HepG2 (cell line): ENCODE data around the gene MRRF. TPM values are rescaled to one million over a fixed set of nuclear protein-coding genes. Genes with fewer than 3 reads are reported as not detected.

ENCODE experiments used
- ARHGAP35 ChIP-seq: sonication (generic); formaldehyde crosslinking; IDR thresholded peaks from 2 replicates; pipeline ENCODE4 v1.9.0; 2022; ENCODE audit warnings: mild to moderate bottlenecking, inconsistent platforms, moderate library complexity, missing genetic modification reagents, borderline replicate concordance
- DNMT1 ChIP-seq: sonication (generic); formaldehyde crosslinking; IDR thresholded peaks from 2 replicates; pipeline ENCODE4 v1.5.1; 2020; ENCODE audit warnings: mild to moderate bottlenecking, missing genetic modification reagents
- DR1 ChIP-seq: sonication (generic); formaldehyde crosslinking; IDR thresholded peaks from 2 replicates; pipeline ENCODE4 v1.8.0; 2021; ENCODE audit warnings: mild to moderate bottlenecking, missing genetic modification reagents, inconsistent platforms
- EHMT2 ChIP-seq: fragments of 200-600 bp; sonication (generic); IDR thresholded peaks from 2 replicates; pipeline ENCODE4 v1.7.0; 2017; ENCODE audit warnings: antibody characterized with exemption, low read depth, low read length, borderline replicate concordance
- IKZF4 ChIP-seq: sonication (generic); formaldehyde crosslinking; IDR thresholded peaks from 2 replicates; pipeline ENCODE4 v1.5.1; 2020; ENCODE audit warnings: borderline replicate concordance, mild to moderate bottlenecking, low read depth, missing genetic modification reagents; ENCODE audit errors: not compliant biosample characterization
- SP4 ChIP-seq: sonication (generic); formaldehyde crosslinking; IDR thresholded peaks from 2 replicates; pipeline ENCODE4 v1.8.1; 2023; ENCODE audit warnings: mild to moderate bottlenecking, missing genetic modification reagents
- ZFY ChIP-seq: sonication (generic); formaldehyde crosslinking; IDR thresholded peaks from 2 replicates; pipeline ENCODE4 v1.4.0; 2020; ENCODE audit warnings: missing genetic modification reagents
- ZNF20 ChIP-seq: sonication (generic); formaldehyde crosslinking; IDR thresholded peaks from 2 replicates; pipeline ENCODE4 v1.4.0; 2020; ENCODE audit warnings: mild to moderate bottlenecking, moderate library complexity, missing genetic modification reagents
- ZNF343 ChIP-seq: sonication (generic); formaldehyde crosslinking; IDR thresholded peaks from 2 replicates; pipeline ENCODE4 v1.4.0; 2020; ENCODE audit warnings: mild to moderate bottlenecking, missing genetic modification reagents
- ZNF556 ChIP-seq: sonication (generic); formaldehyde crosslinking; IDR thresholded peaks from 2 replicates; pipeline ENCODE4 v1.4.0; 2020; ENCODE audit warnings: mild to moderate bottlenecking, missing genetic modification reagents, borderline replicate concordance
- ZNF616 ChIP-seq: sonication (generic); formaldehyde crosslinking; IDR thresholded peaks from 2 replicates; pipeline ENCODE4 v1.5.0; 2020; ENCODE audit warnings: low read depth, mild to moderate bottlenecking, missing genetic modification reagents
- ZNF766 ChIP-seq: sonication (generic); formaldehyde crosslinking; IDR thresholded peaks from 2 replicates; pipeline ENCODE4 v1.5.0; 2020; ENCODE audit warnings: missing genetic modification reagents, borderline replicate concordance
- ZNF781 ChIP-seq: sonication (generic); formaldehyde crosslinking; IDR thresholded peaks from 2 replicates; pipeline ENCODE4 v1.5.1; 2020; ENCODE audit warnings: borderline replicate concordance, mild to moderate bottlenecking, missing genetic modification reagents; ENCODE audit errors: not compliant biosample characterization
- polyA plus RNA-seq, 8 experiments: library from polyadenylated mRNA; depleted of rRNA in 3 of 8; stranded (reverse) in 7 of 8; unstranded in 1 of 8; fragments of >200 nt; fragmentation: Illumina TruSeq in 4 of 8; extraction: Trizol in 4 of 8; gene quantifications; 2 replicates each; pipeline versions ENCODE4 v1.2.1 to v1.2.3, GENCODE V29; 2011 to 2016; ENCODE audit warnings: low read depth in 4 of 8, missing spikeins in 1 of 8, mixed read lengths in 1 of 8; ENCODE audit not compliant: insufficient read depth in 1 of 8
- total RNA-seq, 5 experiments: library from RNA; depleted of rRNA; stranded (reverse); fragments of >200 nt; fragmentation: Illumina TruSeq; extraction: Trizol; gene quantifications; 2 replicates each; pipeline ENCODE4 v1.2.3, GENCODE V29; 2016; ENCODE audit warnings: low read depth in 1 of 5
- TF ChIP-seq, protein P1 (sequence below): sonication (generic); formaldehyde crosslinking; IDR thresholded peaks from 2 replicates; pipeline ENCODE4 v1.4.0; 2020; ENCODE audit warnings: missing genetic modification reagents
- TF ChIP-seq, protein P2 (sequence below): sonication (generic); formaldehyde crosslinking; IDR thresholded peaks from 2 replicates; pipeline ENCODE4 v1.4.0; 2020; ENCODE audit warnings: mild to moderate bottlenecking, missing genetic modification reagents, borderline replicate concordance
- TF ChIP-seq, protein P3 (sequence below): sonication (generic); formaldehyde crosslinking; IDR thresholded peaks from 2 replicates; pipeline ENCODE4 v1.5.0; 2020; ENCODE audit warnings: mild to moderate bottlenecking, missing genetic modification reagents, moderate library complexity
- TF ChIP-seq, protein P4 (sequence below): IDR thresholded peaks from 2 replicates; pipeline ENCODE4 v1.6.1; 2016
- TF ChIP-seq, protein P5 (sequence below): sonication (generic); formaldehyde crosslinking; IDR thresholded peaks from 2 replicates; pipeline ENCODE4 v1.4.0; 2020; ENCODE audit warnings: missing genetic modification reagents

Gene MRRF
- total and polyA plus RNA-seq, 2 of the 13 experiments (the other 11 are each of a cell fraction or from before 2014, with no cell fraction given) = 37.3 to 44.3 TPM

DNA sequence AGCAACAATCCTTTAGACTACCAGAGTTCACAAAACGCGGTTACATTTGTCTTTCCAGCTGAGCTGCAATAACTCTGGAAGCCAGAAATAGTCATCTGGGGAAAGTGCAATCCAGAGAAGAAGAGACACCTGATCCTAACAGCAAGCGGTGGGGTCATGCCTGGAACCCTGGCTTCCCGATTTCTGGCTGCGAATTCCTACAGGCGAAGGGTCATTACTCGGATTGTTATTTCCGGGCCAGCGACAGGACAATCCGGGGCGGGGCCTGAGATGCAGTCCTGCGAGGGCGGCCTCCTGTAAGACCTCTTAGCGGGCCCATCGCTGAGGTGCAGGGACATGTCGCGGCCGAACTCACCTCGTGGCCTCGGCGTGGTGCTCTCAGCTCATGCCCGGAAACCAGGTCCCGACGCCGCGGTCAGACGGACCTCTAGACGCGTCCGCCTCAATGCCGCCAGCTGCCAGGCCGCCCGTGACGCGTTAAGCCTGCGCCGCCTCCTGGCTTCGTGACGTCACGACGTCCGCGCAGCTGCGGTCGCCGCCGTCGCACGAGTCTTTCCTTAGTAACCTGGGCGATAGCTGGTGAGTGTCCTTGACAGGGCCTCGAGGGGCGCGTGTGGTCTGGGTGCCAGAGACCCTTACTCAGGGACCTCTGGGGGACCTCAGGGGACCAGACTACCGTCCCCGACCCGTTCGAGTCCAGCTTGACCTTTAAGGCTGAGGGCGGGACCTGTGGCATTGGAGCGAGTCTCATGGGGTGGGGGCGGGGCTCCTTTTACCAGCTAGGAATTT, at the start of gene MRRF, which contains the start of gene RBM18 (continued):
- TF ChIP-seq SP4 (CRISPR knock-in tag) = peak; percentile 90
- TF ChIP-seq, protein P1, sequence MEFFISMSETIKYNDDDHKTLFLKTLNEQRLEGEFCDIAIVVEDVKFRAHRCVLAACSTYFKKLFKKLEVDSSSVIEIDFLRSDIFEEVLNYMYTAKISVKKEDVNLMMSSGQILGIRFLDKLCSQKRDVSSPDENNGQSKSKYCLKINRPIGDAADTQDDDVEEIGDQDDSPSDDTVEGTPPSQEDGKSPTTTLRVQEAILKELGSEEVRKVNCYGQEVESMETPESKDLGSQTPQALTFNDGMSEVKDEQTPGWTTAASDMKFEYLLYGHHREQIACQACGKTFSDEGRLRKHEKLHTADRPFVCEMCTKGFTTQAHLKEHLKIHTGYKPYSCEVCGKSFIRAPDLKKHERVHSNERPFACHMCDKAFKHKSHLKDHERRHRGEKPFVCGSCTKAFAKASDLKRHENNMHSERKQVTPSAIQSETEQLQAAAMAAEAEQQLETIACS (CRISPR knock-in tag) = no peak
- TF ChIP-seq ZNF781 (CRISPR knock-in tag) = peak; percentile 95
- TF ChIP-seq ZFY (CRISPR knock-in tag) = peak; percentile 97
- peak; percentile 93 for TF ChIP-seq ZNF616 (CRISPR knock-in tag)
- peak; percentile 96 for TF ChIP-seq IKZF4 (CRISPR knock-in tag)
- TF ChIP-seq DNMT1 (CRISPR knock-in tag) = peak; percentile 91; the same call in 1 of the 2 replicates
- TF ChIP-seq DR1 (CRISPR knock-in tag) = peak; percentile 69
- TF ChIP-seq EHMT2 = no peak
- peak; percentile 95; the same call in 1 of the 2 replicates for TF ChIP-seq ZNF766 (CRISPR knock-in tag)
- TF ChIP-seq, protein P2, sequence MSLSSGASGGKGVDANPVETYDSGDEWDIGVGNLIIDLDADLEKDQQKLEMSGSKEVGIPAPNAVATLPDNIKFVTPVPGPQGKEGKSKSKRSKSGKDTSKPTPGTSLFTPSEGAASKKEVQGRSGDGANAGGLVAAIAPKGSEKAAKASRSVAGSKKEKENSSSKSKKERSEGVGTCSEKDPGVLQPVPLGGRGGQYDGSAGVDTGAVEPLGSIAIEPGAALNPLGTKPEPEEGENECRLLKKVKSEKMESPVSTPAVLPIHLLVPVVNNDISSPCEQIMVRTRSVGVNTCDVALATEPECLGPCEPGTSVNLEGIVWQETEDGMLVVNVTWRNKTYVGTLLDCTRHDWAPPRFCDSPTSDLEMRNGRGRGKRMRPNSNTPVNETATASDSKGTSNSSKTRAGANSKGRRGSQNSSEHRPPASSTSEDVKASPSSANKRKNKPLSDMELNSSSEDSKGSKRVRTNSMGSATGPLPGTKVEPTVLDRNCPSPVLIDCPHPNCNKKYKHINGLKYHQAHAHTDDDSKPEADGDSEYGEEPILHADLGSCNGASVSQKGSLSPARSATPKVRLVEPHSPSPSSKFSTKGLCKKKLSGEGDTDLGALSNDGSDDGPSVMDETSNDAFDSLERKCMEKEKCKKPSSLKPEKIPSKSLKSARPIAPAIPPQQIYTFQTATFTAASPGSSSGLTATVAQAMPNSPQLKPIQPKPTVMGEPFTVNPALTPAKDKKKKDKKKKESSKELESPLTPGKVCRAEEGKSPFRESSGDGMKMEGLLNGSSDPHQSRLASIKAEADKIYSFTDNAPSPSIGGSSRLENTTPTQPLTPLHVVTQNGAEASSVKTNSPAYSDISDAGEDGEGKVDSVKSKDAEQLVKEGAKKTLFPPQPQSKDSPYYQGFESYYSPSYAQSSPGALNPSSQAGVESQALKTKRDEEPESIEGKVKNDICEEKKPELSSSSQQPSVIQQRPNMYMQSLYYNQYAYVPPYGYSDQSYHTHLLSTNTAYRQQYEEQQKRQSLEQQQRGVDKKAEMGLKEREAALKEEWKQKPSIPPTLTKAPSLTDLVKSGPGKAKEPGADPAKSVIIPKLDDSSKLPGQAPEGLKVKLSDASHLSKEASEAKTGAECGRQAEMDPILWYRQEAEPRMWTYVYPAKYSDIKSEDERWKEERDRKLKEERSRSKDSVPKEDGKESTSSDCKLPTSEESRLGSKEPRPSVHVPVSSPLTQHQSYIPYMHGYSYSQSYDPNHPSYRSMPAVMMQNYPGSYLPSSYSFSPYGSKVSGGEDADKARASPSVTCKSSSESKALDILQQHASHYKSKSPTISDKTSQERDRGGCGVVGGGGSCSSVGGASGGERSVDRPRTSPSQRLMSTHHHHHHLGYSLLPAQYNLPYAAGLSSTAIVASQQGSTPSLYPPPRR (CRISPR knock-in tag) = peak; percentile 69; the same call in 1 of the 2 replicates
- TF ChIP-seq, protein P3, sequence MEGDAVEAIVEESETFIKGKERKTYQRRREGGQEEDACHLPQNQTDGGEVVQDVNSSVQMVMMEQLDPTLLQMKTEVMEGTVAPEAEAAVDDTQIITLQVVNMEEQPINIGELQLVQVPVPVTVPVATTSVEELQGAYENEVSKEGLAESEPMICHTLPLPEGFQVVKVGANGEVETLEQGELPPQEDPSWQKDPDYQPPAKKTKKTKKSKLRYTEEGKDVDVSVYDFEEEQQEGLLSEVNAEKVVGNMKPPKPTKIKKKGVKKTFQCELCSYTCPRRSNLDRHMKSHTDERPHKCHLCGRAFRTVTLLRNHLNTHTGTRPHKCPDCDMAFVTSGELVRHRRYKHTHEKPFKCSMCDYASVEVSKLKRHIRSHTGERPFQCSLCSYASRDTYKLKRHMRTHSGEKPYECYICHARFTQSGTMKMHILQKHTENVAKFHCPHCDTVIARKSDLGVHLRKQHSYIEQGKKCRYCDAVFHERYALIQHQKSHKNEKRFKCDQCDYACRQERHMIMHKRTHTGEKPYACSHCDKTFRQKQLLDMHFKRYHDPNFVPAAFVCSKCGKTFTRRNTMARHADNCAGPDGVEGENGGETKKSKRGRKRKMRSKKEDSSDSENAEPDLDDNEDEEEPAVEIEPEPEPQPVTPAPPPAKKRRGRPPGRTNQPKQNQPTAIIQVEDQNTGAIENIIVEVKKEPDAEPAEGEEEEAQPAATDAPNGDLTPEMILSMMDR (CRISPR knock-in tag) = peak; percentile 44; the same call in 1 of the 2 replicates
- peak; percentile 83; the same call in 1 of the 2 replicates for TF ChIP-seq ZNF20 (CRISPR knock-in tag)
- TF ChIP-seq, protein P4, sequence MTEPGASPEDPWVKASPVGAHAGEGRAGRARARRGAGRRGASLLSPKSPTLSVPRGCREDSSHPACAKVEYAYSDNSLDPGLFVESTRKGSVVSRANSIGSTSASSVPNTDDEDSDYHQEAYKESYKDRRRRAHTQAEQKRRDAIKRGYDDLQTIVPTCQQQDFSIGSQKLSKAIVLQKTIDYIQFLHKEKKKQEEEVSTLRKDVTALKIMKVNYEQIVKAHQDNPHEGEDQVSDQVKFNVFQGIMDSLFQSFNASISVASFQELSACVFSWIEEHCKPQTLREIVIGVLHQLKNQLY = no peak
- peak; percentile 99 for TF ChIP-seq ARHGAP35
- peak; percentile 87; the same call in 1 of the 2 replicates for TF ChIP-seq ZNF556 (CRISPR knock-in tag)
- TF ChIP-seq ZNF343 (CRISPR knock-in tag) = peak; percentile 87
- TF ChIP-seq, protein P5, sequence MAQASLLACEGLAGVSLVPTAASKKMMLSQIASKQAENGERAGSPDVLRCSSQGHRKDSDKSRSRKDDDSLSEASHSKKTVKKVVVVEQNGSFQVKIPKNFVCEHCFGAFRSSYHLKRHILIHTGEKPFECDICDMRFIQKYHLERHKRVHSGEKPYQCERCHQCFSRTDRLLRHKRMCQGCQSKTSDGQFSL (CRISPR knock-in tag) = no peak
